Right cardiac atrium (tissue), 5 donors: ENCODE measurements around the gene CD52. TPM values are rescaled to one million over a fixed set of nuclear protein-coding genes. Genes with fewer than 3 reads are reported as not detected.

Experiments
- ATAC-seq, 2 donors: fragments of 200-7000 bp; cut with Tn5 transposase; one replicate each; pipeline versions ENCODE4 v1.8.0 to v1.9.1; 2020; ENCODE audit warnings: moderate library complexity in 2 of 2, mild to moderate bottlenecking in 1 of 2
- DNase-seq, 3 donors: peaks; one replicate each; pipeline ENCODE4 v3.0.0-alpha.2; 2020
- H3K27ac ChIP-seq: one replicate; pipeline ENCODE4 v1.5.1; 2013; ENCODE audit warnings: mild to moderate bottlenecking, low read length, control low read depth, moderate library complexity
- H3K27me3 ChIP-seq: one replicate; pipeline ENCODE4 v1.6.1; 2013; ENCODE audit not compliant: control insufficient read depth, insufficient read depth
- H3K4me1 ChIP-seq: one replicate; pipeline ENCODE4 v1.6.1; 2013; ENCODE audit warnings: low read length; ENCODE audit not compliant: control insufficient read depth, insufficient read depth
- H3K4me3 ChIP-seq: one replicate; pipeline ENCODE4 v1.5.1; 2013; ENCODE audit warnings: low read length, control low read depth
- H3K9me3 ChIP-seq: one replicate; pipeline ENCODE4 v1.6.1; 2013; ENCODE audit warnings: low read length; ENCODE audit not compliant: control insufficient read depth
- WGBS: extraction: QIAGEN DNeasy Blood & Tissue Kit; methylation state at CpG from one replicate; pipeline ENCODE4 v1.1.7; 2013; 5-methylcytosine and 5-hydroxymethylcytosine counted together
- intact Hi-C, 4 donors: fragments of 100-400 bp; cut with DNase I; formaldehyde crosslinking; loops; one replicate each; pipeline versions ENCODE4 v1.11.0 to v1.14.0; 2022 to 2023
- long read RNA-seq, 4 donors: library from polyadenylated mRNA; unstranded; transcript quantifications; one replicate each; pipeline ENCODE4 v2.0.0, GENCODE V29; 2020 to 2021
- polyA plus RNA-seq: library from polyadenylated mRNA; stranded (reverse); fragments of 200-250 nt; gene quantifications from one replicate; pipeline ENCODE4 v1.2.3, GENCODE V29; 2013
- total RNA-seq, 4 donors: library from RNA; stranded (reverse); fragmentation: NEBNext Ultra II Directional; extraction: Animal tissue kit (Norgen Biotek cat#: 25700); gene quantifications; one replicate each; pipeline ENCODE4 v1.2.1, GENCODE V29; 2021
- donor health status: healthy with polysubstance abuse.
- donor health status: DM: no; HTN: yes; CAD: no.
- donor health status: DM: no; HTN: no; CAD: no.
- donor health status: DM: no; HTN: yes; CAD: no; lungs with severe emphysema.
- donor health status: DM: yes; HTN: yes; CAD: no.

CD52 gene, protein sequence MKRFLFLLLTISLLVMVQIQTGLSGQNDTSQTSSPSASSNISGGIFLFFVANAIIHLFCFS
- total RNA-seq: 1 to 10 TPM; 1.8 to 5.7 (median 4.1) TPM
- 4.5 TPM for polyA plus RNA-seq
- long read RNA-seq, donor 1, partial matches to known transcripts: 0 of 1 reads
- long read RNA-seq, donor 1, other reads (novel, unspliced or antisense): 0 of 1 reads
- long read RNA-seq, donor 2: 0 reads
- long read RNA-seq, donor 3, partial matches to known transcripts: 0 of 1 reads
- long read RNA-seq, donor 3, other reads (novel, unspliced or antisense): 0 of 1 reads
- long read RNA-seq, donor 4: 0 reads

DNA sequence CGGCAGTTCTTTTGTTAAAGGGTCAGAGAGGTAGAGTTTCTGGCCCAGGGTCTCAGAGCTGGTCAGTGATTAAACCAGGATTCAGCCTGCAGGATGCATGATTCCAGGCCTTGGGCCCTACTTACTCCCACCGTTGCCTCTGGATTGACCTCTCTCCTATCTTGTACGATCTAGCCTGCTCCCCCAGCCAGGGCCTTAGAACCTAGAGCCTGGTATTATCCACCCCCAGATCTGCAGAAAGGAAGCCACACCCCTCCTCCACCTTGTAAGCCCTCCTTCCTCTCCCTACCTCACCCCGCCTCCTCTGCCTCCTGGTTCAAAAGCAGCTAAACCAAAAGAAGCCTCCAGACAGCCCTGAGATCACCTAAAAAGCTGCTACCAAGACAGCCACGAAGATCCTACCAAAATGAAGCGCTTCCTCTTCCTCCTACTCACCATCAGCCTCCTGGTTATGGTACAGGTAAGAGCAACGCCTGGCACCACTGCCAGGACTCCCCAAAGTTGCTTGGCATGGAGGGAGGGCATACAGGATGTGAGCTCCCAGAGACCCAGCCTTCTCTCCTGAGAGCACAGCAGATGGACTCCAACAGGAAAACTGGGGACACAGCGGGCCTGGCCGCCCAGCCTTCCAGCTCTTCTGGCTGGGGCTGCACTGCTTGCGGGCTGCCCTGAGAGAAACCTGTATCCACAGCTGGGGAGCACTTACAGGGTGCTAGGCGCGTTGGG, at the start of gene CD52:
TSS of gene CD52 (plus strand) at position 347 of the 726 bp plus-strand sequence. CDS start at position 407, 60 bp downstream.
- no peak within 1 kb of the TSS for H3K4me3 ChIP-seq
- WGBS: 67% methylated on average over 12 of the region's 12 CpGs
- H3K27me3 ChIP-seq: no peaks in the 10 kb centered on the region
- no peak within 1 kb of the TSS for H3K27ac ChIP-seq
- DNase-seq (peak in 1 of 3 donors; percentile 38), ATAC-seq (peak in 1 of 2 donors; percentile 13)
- intact Hi-C loops: loop anchor here in 1 of 4 donors (5.0 kb wide), 1 partner anchor 35 kb away; the partner anchor contains the start of gene SH3BGRL3
- peaks cover 4% of the 10 kb centered on the region for H3K4me1 ChIP-seq
- no peaks in the 10 kb centered on the region for H3K9me3 ChIP-seq

DNA sequence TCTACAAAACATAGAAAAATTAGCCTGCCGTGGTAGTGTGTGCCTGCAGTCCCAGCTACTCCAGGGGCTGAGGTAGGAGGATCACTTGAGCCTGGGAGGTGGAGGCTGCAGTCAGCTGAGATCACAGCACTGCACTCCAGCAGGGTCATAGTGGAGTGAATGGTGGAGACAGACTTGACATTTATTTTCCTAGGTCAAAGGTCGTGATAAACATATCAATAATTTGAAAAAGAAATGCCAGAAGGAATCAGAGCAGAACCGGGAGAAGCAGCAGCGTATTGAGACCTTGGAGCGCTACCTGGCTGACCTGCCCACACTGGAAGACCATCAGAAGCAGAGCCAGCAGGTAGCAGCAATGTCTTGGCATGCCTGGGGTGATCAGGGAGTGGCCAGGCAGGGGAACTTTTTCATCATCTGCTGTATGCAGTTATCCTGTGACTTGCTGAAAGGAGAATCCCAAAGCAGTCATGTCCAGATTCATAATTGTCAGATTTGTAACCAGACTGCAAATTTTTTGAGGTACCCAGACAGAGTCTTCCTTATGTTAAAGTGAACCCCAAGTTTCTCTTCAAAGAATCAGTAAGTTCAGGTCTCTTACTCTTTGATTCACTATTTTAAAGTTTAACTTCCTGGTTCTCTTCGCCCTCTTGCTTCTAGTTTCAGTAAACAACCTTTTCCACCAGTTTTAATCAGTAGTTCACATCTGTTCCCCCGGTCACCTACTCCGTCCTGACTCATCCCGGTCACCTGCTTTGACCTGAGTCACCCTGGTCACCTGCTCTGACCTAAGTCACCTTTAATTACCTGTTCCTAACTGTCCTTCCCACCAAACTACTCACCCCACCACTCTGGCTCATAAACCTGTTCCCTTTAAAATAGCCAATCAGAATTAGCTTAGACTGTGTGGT, 49.2 kb upstream of the CD52 start:
- Histone ChIP-seq H3K4me1 (no peaks in the 10 kb centered on the region), H3K27me3 (no peaks in the 10 kb centered on the region), H3K9me3 (no peaks in the 10 kb centered on the region), H3K4me3 (no peak overlapping the region), H3K27ac (no peak overlapping the region)
- 96% methylated on average over 9 of the region's 9 CpGs for WGBS
- ATAC-seq (no peak), DNase-seq (no peak)
- intact Hi-C loops: no loop called here

DNA sequence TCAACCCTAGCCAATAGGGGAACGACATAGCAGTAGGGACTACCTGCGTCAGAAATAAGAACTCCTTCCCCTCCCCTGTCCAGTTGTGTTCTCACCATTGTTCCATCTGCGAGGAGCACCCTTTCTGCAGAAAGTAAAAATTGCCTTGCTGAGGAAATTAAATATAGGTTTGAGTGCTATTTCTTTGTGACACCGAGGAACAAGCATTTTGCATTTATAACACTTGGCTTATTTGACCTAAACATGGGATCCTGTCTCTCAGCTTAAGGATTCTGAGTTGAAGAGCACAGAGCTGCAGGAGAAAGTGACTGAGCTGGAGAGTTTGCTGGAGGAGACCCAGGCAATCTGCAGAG, 48.6 kb upstream of the CD52 start:
- intact Hi-C loops: no loop called here
- Histone ChIP-seq H3K27me3 (no peaks in the 10 kb centered on the region), H3K27ac (no peak overlapping the region), H3K9me3 (no peaks in the 10 kb centered on the region), H3K4me1 (no peaks in the 10 kb centered on the region), H3K4me3 (no peak overlapping the region)
- DNase-seq (no peak), ATAC-seq (no peak)
- WGBS: 97% methylated on average over 4 of the region's 4 CpGs

DNA sequence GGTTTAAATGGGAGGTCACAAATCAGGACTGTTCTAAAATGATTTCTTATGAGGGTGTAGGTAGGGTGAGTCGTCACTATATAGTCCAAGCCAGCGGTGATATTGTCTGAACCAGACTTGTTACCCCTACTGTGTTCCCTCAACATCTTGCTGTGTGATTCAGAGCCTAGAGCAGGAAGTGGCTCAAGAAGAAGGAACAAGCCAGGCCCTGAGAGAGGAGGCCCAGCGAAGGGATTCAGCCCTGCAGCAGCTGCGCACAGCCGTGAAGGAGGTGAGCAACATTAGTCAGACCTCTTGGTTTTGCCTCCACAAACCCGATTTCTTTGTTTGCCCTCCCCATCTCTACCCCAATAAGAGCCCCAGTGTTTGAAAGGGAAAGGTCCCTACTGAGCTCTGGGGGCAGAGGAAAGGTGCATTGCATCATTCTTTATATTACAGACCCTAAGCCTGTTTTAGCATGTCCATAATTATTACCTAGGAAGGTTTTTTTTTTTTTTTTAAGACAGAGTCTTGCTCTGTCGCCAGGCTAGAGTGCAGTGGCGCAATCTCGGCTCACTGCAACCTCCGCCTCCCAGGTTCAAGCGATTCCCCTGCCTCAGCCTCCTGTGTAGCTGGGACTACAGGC, 42.8 kb upstream of the CD52 start:
- WGBS: 82% methylated on average over 11 of the region's 11 CpGs
- intact Hi-C loops: loop anchor here (2.0 to 5.0 kb wide), 2 partner anchors 46 to 47 kb away; no protein-coding TSS in a partner anchor
- Histone ChIP-seq H3K27ac (peak overlapping the region; percentile 48), H3K9me3 (no peaks in the 10 kb centered on the region), H3K27me3 (no peaks in the 10 kb centered on the region), H3K4me3 (no peak overlapping the region), H3K4me1 (peaks cover 10% of the 10 kb centered on the region)
- DNase-seq: no peak
- no peak for ATAC-seq

DNA sequence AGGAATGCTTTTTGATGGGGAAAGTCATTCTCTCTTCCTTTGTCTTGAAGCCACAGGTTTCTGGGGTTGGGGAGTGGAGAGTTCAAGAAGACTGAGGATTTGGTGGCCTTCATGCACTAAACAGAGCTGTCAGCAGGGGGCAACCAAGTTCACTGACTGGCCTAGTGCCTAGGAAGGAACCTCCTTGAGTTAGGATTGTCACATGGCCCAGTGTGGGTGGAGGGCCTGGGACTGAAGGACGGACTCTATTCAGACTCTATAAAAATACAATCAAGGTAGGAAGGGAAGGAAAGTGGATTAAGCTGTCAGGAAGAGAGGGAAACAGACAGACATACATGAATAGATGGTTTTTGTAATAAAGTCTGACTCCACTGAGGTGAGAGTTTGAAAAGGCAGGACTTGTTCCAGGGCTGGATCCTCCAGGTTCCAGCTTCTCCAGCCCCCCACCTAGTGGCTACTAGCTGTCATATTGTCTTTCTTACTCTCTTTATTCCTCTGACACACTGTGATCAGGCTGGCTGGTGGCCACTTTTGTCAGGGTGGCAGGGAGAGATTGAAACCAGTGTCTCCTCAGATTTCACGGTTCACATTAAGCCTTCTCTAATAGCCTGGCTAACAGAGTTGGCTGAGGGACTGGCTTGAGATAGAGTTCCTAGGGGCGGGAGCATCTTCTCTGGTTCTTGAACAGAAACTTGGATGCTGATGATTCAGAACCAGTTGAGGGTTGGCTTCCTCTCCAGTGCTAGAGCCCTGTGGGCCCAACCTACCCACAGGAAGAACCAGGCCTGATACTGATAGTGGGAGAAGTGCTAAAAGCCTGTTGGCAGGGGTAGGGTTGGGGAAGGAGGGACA, 42.0 kb upstream of the CD52 start:
- Histone ChIP-seq H3K9me3 (no peaks in the 10 kb centered on the region), H3K4me3 (no peak overlapping the region), H3K27me3 (no peaks in the 10 kb centered on the region), H3K4me1 (peaks cover 10% of the 10 kb centered on the region), H3K27ac (peak overlapping the region; percentile 79)
- DNase-seq (peak; percentile 85 to 91 (median 88)), ATAC-seq (peak; percentile 84 to 85)
- intact Hi-C loops: loop anchor here in 3 of 4 donors (2.0 to 5.0 kb wide), 2 partner anchors 45 to 46 kb away; no protein-coding TSS in a partner anchor
- WGBS: 19% methylated on average over 3 of the region's 3 CpGs

DNA sequence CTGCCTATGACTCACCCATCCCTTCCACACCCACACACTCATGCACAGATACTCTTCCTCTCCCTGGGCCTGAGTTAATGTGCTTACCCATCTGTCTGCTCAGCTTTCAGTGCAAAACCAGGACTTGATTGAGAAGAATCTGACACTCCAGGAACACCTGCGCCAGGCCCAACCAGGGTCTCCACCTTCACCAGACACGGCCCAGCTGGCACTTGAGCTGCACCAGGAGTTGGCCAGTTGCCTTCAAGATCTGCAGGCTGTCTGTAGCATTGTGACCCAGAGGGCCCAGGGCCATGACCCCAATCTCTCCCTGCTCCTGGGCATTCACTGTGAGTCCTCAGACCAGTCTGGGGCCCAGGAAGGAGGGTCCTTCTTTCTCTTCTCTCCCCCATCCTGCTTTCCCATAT, 41.3 kb upstream of the CD52 start:
- Histone ChIP-seq H3K27me3 (no peaks in the 10 kb centered on the region), H3K4me1 (peaks cover 10% of the 10 kb centered on the region), H3K27ac (peak overlapping the region; percentile 79), H3K9me3 (no peaks in the 10 kb centered on the region), H3K4me3 (no peak overlapping the region)
- ATAC-seq: no peak
- WGBS: 60% methylated on average over 2 of the region's 2 CpGs
- intact Hi-C loops: loop anchor here in 2 of 4 donors (5.0 kb wide), 1 partner anchor 46 kb away; no protein-coding TSS in a partner anchor
- DNase-seq: peak in 1 of 3 donors; percentile 69

DNA sequence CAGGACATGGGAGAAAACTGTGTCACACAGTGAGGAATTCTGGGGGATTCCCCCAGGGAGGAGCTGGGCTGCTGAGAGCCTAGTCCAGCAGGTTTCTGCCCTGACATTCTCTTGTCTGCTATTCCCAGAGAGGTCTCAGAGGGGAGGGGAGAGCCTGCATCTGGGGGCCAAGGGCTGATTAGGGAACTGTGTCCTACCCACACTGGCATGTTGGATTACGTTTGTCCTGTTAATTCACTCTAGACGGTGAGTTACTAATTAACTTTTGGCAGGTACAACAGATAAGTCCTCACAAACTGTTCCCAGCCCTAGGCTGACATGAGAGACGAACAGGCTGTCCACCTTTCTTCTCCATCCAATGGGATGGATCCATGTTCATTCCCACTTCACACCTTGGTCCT, 40.5 kb upstream of the CD52 start:
- H3K4me1 ChIP-seq: peaks cover 10% of the 10 kb centered on the region
- H3K4me3 ChIP-seq: no peak overlapping the region
- H3K9me3 ChIP-seq: no peaks in the 10 kb centered on the region
- no peaks in the 10 kb centered on the region for H3K27me3 ChIP-seq
- ATAC-seq (no peak), DNase-seq (no peak)
- WGBS: 68% methylated on average over 3 of the region's 3 CpGs
- peak overlapping the region; percentile 21 for H3K27ac ChIP-seq
- intact Hi-C loops: loop anchor here in 2 of 4 donors (5.0 kb wide), 1 partner anchor 45 kb away; no protein-coding TSS in a partner anchor

DNA sequence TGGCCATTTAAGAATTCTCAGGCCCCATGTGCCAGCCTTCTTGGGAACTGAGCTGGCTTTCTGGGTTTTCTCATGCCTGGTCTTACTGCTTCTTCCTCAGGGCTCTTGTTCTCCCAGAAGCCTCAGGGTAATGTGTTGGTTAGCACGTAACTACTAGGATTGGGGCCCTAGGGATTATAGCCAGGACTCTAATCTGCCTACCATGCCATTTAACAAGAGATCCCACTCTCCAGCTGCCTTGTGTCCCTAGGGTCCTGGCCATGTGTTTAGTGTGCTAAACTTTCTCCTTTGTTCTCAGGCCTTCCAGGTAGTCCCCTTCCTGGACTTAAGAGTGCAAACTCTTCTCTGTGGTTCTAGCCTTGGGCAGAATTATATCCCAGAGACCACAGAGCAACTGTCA, 40.0 kb upstream of the CD52 start:
- Histone ChIP-seq H3K4me1 (peaks cover 10% of the 10 kb centered on the region), H3K4me3 (no peak overlapping the region), H3K9me3 (no peaks in the 10 kb centered on the region), H3K27me3 (no peaks in the 10 kb centered on the region), H3K27ac (peak overlapping the region; percentile 55)
- no peak for ATAC-seq
- 58% methylated on average over 1 of the region's 1 CpG for WGBS
- intact Hi-C loops: loop anchor here in 2 of 4 donors (5.0 kb wide), 1 partner anchor 45 kb away; no protein-coding TSS in a partner anchor
- no peak for DNase-seq

DNA sequence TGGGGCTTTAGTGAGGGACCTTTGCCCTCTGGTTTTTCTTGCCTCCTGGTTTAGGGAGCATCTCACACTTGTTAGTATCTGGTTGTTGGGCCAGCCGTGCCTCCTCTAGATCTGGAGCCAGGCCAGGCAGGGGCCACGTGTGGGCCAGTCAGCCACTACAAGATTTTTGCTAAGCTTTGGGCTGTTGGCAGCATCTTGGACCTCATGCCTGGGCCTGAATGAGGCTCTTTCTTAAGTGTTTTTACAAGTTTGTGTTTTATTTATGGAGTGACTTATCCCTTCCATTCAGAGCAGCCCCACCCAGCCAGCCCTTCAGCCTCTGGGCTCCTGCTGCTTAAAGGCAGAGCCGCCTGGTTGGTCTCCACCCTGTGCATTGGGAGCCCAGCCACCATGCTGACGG, 39.5 kb upstream of the CD52 start:
- H3K27me3 ChIP-seq: no peaks in the 10 kb centered on the region
- no peak overlapping the region for H3K4me3 ChIP-seq
- H3K4me1 ChIP-seq: peaks cover 10% of the 10 kb centered on the region
- WGBS: 47% methylated on average over 4 of the region's 4 CpGs
- ATAC-seq: peak; percentile 7 to 60
- intact Hi-C loops: loop anchor here in 2 of 4 donors (5.0 kb wide), 1 partner anchor 44 kb away; no protein-coding TSS in a partner anchor
- H3K9me3 ChIP-seq: no peaks in the 10 kb centered on the region
- DNase-seq: peak; percentile 84 to 91 (median 88)
- H3K27ac ChIP-seq: peak overlapping the region; percentile 55
